Loucy (cell line): ENCODE data around the gene DACH1.

Source experiments
- H2AFZ ChIP-seq: fragments of 200-600 bp; sonication (generic); 2 replicates; pipeline ENCODE4 v1.6.0; 2016; ENCODE audit warnings: antibody characterized with exemption, mild to moderate bottlenecking, low read length, moderate library complexity
- H3F3A ChIP-seq: fragments of 200-600 bp; 2 replicates; pipeline ENCODE4 v1.6.0; 2016; ENCODE audit warnings: antibody characterized with exemption, low read depth, mild to moderate bottlenecking
- H3K27me3 ChIP-seq: fragments of 200-600 bp; sonication (generic); 2 replicates; pipeline ENCODE4 v1.6.1; 2014; ENCODE audit warnings: low read length, mild to moderate bottlenecking; ENCODE audit not compliant: insufficient read depth, poor library complexity, severe bottlenecking
- H3K36me3 ChIP-seq: fragments of 200-600 bp; sonication (generic); 2 replicates; pipeline ENCODE4 v1.6.1; 2016; ENCODE audit warnings: low read length; ENCODE audit not compliant: insufficient read depth
- H3K4me1 ChIP-seq: fragments of 200-600 bp; sonication (generic); 2 replicates; pipeline ENCODE4 v1.5.1; 2014; ENCODE audit warnings: low read length, mild to moderate bottlenecking; ENCODE audit not compliant: insufficient read depth, poor library complexity, severe bottlenecking
- H3K4me2 ChIP-seq: fragments of 200-600 bp; sonication (generic); 2 replicates; pipeline ENCODE4 v1.6.0; 2014; ENCODE audit warnings: antibody characterized with exemption, low read length, low read depth, mild to moderate bottlenecking; ENCODE audit not compliant: poor library complexity, severe bottlenecking
- H3K4me3 ChIP-seq: fragments of 200-600 bp; sonication (generic); 2 replicates; pipeline ENCODE4 v1.5.1; 2014; ENCODE audit warnings: low read length, mild to moderate bottlenecking, mixed read lengths; ENCODE audit not compliant: poor library complexity, severe bottlenecking
- H3K79me2 ChIP-seq: fragments of 200-600 bp; sonication (generic); 2 replicates; pipeline ENCODE4 v1.6.1; 2014; ENCODE audit warnings: low read length; ENCODE audit not compliant: insufficient read depth
- H3K9ac ChIP-seq: fragments of 200-600 bp; sonication (generic); 2 replicates; pipeline ENCODE4 v1.6.0; 2014; ENCODE audit warnings: mild to moderate bottlenecking, low read depth, low read length, moderate library complexity; ENCODE audit not compliant: poor library complexity, severe bottlenecking
- H3K9me2 ChIP-seq: fragments of 200-600 bp; sonication (generic); replicated peaks from 2 replicates; pipeline ENCODE4 v1.6.1; 2016; ENCODE audit warnings: low read depth, low read length, mixed read lengths
- H3K9me3 ChIP-seq: fragments of 200-600 bp; sonication (generic); 2 replicates; pipeline ENCODE4 v1.6.1; 2014; ENCODE audit warnings: mild to moderate bottlenecking, antibody characterized with exemption, low read length, low read depth; ENCODE audit not compliant: insufficient read depth
- H4K20me1 ChIP-seq: fragments of 200-600 bp; sonication (generic); 2 replicates; pipeline ENCODE4 v1.6.0; 2014; ENCODE audit warnings: antibody characterized with exemption, low read length, mild to moderate bottlenecking; ENCODE audit not compliant: insufficient read depth, poor library complexity, severe bottlenecking
- CTCF ChIP-seq: fragments of 200-600 bp; sonication (generic); conservative IDR thresholded peaks from 2 replicates; pipeline ENCODE4 v1.5.1; 2014; ENCODE audit warnings: mild to moderate bottlenecking, antibody characterized with exemption, low read length
- EZH2phosphoT487 ChIP-seq: fragments of 200-600 bp; IDR thresholded peaks from 2 replicates; pipeline ENCODE4 v1.6.1; 2018; ENCODE audit warnings: antibody characterized with exemption, mild to moderate bottlenecking, moderate library complexity, borderline replicate concordance

The DACH1 gene

GRCh38 chr13:71862459-71862943 is 4.5 kb downstream of the DACH1 start:
- Histone ChIP-seq H3K4me3 (peak overlapping the region; percentile 39), H2AFZ (no peak overlapping the region), H3K9me2 (no peaks in the 10 kb centered on the region), H3K4me2 (peak overlapping the region; percentile 15), H3K9me3 (no peaks in the 10 kb centered on the region), H3K36me3 (no peaks in the 10 kb centered on the region), H3K4me1 (peaks cover 2% of the 10 kb centered on the region), H3K79me2 (no peaks in the 10 kb centered on the region), H3F3A (no peaks in the 10 kb centered on the region; the same call in 1 of the 2 replicates), H3K27me3 (no peaks in the 10 kb centered on the region), H4K20me1 (no peaks in the 10 kb centered on the region), H3K9ac (peak overlapping the region; percentile 26)
- TF ChIP-seq CTCF: no peak
- TF ChIP-seq EZH2phosphoT487: no peak

- peak overlapping the region; percentile 15 for H3K4me2 ChIP-seq
- no peaks in the 10 kb centered on the region for H3K4me1 ChIP-seq
- H4K20me1 ChIP-seq: no peaks in the 10 kb centered on the region
- H3F3A ChIP-seq: no peaks in the 10 kb centered on the region; the same call in 1 of the 2 replicates
- TF ChIP-seq CTCF: no peak
- TF ChIP-seq EZH2phosphoT487: no peak
- peak overlapping the region; percentile 26 for H3K9ac ChIP-seq
- H2AFZ ChIP-seq: no peak overlapping the region
- no peaks in the 10 kb centered on the region for H3K36me3 ChIP-seq
- no peaks in the 10 kb centered on the region for H3K79me2 ChIP-seq
- no peaks in the 10 kb centered on the region for H3K9me3 ChIP-seq
- peak overlapping the region; percentile 39 for H3K4me3 ChIP-seq
- no peaks in the 10 kb centered on the region for H3K27me3 ChIP-seq
- H3K9me2 ChIP-seq: no peaks in the 10 kb centered on the region
Observed at GRCh38 chr13:71861769-71862458, 5.1 kb downstream of the DACH1 start.

GRCh38 chr13:71860547-71861138 is 6.4 kb downstream of the DACH1 start:
- Histone ChIP-seq H3K4me2 (peak overlapping the region; percentile 15), H3F3A (no peaks in the 10 kb centered on the region; the same call in 1 of the 2 replicates), H3K9me2 (no peaks in the 10 kb centered on the region), H4K20me1 (no peaks in the 10 kb centered on the region), H3K27me3 (no peaks in the 10 kb centered on the region), H3K9me3 (no peaks in the 10 kb centered on the region), H3K4me1 (no peaks in the 10 kb centered on the region), H3K4me3 (peak overlapping the region; percentile 0), H2AFZ (no peak overlapping the region), H3K79me2 (no peaks in the 10 kb centered on the region), H3K9ac (no peak overlapping the region), H3K36me3 (no peaks in the 10 kb centered on the region)
- TF ChIP-seq CTCF (no peak), EZH2phosphoT487 (no peak)
